HG03025 (cell line): ENCODE measurements around the gene RUBCN.

Experiments
- ATAC-seq: cut with Tn5 transposase; IDR thresholded peaks from one replicate; pipeline ENCODE4 v1.9.1; 2021; ENCODE audit warnings: mild to moderate bottlenecking, moderate library complexity; ENCODE audit not compliant: unreplicated experiment, low FRiP score

Gene RUBCN

DNA sequence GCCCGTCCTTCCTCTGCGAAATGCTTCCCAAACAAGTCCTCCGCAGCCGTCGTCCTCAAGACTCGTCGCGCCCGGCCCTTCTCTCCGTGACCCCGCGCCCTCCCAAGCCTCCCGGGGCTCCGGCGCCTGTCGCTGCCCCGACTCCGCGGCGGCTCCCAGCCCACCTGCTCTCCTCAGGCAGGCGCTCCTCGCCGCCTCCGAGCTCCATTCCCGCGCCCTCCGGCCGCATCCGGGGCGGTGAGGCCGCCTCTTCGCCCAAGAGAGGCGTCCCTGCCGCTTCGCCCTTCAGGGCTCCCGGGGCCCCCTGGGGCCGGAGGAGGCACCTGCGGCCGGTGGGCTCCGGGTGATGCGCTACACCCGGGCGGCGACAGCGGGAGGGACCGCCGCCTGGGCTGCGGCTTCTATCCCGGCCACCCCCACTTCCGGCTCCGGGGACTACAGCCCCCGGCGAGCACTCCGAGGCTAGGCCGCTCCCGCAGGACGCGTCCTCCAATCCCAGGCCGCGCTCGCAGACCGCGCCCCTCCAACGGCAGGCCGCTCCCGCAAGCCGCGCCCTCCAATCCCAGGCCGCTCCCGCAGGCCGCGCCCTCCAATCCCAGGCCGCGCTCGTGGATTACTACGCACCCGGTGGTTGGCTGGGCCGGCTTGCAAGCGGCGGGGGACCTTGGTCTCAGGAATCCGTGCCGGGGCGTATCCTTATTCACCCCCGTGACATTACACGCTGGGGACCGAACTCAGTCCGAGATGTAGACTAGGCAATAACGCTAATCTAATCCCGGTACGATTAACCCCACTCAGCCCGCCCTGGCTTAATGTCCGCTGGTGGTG lies at the start of gene RUBCN:
Gene RUBCN, minus strand, starts transcription at position 414 of the 828 bp plus-strand sequence. Its CDS starts 185 bp downstream, at position 229.
- peak; percentile 81 for ATAC-seq

GRCh38 chr3:197784019-197784585 lies 47.4 kb upstream of the RUBCN start:
- no peak for ATAC-seq

DNA sequence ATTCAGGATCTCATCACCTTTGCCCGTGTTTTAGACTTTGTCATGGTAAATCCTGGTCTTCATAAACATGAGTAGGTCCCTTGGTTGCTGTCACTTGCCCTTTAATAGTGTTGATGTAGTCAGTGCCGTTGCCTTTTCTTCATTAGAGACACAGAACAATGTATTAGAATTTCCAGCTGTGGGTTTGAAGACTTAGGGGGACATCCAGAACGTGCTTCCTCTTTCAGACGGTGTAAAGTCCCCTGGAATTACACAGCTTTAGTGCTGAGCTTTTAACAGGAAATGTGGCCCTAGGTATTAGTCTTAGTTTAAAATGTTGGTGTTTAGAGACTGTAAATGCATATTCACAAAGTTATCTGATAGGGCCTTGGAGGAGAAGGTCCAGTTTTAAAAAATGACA lies 45.5 kb upstream of the RUBCN start:
- ATAC-seq = no peak

DNA sequence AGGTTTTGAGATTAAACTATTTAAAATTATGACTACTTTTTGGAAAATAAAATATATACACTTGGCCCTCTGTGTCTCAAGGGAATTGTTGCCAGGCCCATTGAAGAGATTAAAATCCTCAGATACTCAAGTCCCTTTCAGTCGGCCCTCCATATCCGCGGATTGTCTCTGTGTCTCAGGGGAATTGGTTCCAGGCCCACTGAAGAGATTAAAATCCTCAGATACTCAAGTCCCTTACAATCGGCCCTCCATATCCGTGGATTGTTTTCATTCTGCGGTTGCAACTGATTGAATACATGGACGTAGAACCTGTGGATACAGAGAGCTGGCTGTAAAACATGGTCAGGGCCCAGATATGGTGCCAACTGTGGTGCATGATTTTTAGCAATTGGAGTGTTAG lies 38.6 kb upstream of the RUBCN start:
- no peak for ATAC-seq

GRCh38 chr3:197761784-197762183 lies 25.1 kb upstream of the RUBCN start:
- ATAC-seq = no peak

GRCh38 chr3:197758512-197758911 lies 21.8 kb upstream of the RUBCN start:
- no peak for ATAC-seq

GRCh38 chr3:197756704-197757103 lies 20.0 kb upstream of the RUBCN start:
- ATAC-seq = no peak

GRCh38 chr3:197753263-197753662 lies 16.6 kb upstream of the RUBCN start:
- no peak for ATAC-seq

- ATAC-seq = no peak
Observed at GRCh38 chr3:197752107-197752506, 15.4 kb upstream of the RUBCN start.

- ATAC-seq = no peak
Observed at GRCh38 chr3:197750858-197751737, 14.4 kb upstream of the RUBCN start.

DNA sequence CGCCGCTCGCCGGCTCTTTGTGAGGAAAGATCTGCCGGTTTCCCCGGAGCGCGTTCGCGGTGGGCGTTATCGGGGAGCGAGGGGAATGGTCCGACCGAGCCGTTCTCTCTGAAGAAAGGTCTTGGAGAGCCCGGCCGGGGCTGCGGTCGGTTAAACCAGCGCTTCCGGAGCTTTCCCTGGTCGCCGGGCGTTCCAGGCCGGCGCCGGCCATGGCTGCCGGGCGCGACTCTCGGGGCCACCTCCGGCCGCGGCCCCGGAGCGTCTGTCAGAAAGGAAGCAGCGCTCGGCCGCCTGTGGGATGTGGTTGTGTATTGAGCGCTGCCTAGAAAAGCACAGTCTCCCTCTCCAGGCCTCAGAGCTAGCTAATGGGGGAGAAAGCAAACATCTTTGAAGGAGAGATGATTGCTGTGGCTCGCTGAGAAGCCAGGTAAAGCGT lies 13.7 kb upstream of the RUBCN start:
- peak; percentile 37 for ATAC-seq

DNA sequence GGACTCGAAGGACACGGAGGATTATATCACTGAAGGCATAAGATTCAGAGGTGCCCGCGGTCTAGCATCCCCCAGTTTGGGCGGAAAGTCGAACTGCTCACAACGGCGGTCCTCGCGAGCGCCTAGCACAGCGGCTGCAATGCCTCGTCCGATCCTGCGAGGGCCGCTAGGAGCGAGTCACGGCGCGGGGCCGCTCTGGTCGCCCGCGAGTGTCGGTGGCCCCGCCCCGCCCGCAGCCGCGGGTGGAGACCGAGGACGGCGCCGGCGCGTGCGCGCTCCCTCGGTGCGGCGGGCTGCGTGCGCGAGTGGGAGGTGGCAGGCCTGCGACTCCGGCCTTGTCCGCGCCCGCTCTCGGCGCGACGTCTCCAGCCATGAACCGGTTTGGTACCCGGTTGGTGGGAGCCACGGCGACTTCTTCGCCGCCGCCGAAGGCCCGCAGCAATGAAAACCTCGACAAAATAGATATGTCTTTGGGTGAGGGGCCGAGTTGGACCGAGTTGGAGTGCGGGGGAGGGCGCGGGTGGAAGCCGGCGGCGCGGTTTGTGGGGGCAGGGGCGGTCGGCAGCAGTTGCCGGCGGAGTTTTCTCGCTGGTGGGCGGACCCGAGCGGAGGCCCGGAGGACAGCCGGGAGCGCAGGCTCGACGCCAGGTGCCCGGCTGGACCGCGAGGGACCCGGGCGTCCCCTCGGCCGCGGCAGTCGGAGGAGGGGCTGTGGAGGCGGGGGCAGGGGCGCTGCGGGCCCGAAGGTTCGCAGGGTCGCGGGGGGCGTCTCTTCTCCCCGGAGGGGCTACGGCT lies 13.1 kb upstream of the RUBCN start, which contains the start of gene FYTTD1:
Gene FYTTD1, plus strand, starts transcription at position 283 of the 795 bp plus-strand sequence. Its CDS starts 89 bp downstream, at position 372.
- ATAC-seq = peak; percentile 78

- ATAC-seq = peak; percentile 28
Observed at GRCh38 chr3:197749315-197749600, 12.6 kb upstream of the RUBCN start.

- ATAC-seq = no peak
Observed at GRCh38 chr3:197748597-197749314, 12.1 kb upstream of the RUBCN start.

- ATAC-seq = no peak
Observed at GRCh38 chr3:197746801-197747237, 10.1 kb upstream of the RUBCN start.

- no peak for ATAC-seq
Observed at GRCh38 chr3:197746209-197746608, 9.5 kb upstream of the RUBCN start.

GRCh38 chr3:197742787-197743186 lies 6.1 kb upstream of the RUBCN start:
- ATAC-seq = no peak

DNA sequence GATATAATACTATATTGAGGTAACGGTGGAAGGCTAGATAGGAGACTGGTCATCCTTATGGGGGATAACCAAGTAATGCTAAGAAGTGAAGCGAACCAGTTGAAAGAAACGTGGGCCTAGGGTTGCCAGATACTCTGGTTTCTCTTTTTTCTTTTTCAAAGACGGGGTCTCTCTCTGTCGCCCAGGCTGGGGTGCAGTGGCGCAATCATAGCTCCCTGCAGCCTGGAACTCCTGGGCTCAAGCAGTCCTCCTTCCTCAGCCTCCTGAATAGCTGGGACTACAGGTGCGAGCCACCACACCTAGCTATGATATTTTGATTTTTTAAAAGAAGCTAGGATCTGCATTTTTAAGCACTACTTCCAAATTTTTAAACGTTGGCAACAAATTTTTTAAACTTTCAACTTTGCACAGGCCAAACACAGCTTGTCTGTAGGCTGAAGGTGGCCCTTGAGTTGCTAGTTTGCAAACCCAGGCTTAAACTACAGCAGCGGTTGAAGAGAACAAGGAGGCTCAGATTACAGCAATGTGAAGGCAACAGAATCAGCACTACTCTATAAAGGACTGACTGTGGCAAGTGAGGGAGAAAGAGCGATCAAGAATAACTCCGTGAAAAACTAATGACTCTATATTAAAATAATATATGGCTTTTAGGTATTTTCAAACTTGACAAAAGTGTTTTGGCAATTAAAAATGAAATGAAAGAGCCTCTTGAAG lies 1.2 kb upstream of the RUBCN start:
- ATAC-seq = no peak

GRCh38 chr3:197737319-197737649 lies 580 bp upstream of the RUBCN start:
- ATAC-seq = no peak
